Coronary artery (tissue), 2 donors: ENCODE measurements around the gene NBEAL1.
"Not testable (repeated sequence)": the region's sequence is repeated elsewhere in the genome, so short reads cannot be mapped to it uniquely, and the experiment has no call there.

Experiments used
- DNase-seq: peaks from one replicate; pipeline ENCODE4 v3.0.0-alpha.2; 2017; ENCODE audit warnings: low spot score
- H3K27ac ChIP-seq, 2 donors: fragments of 200-600 bp; sonication (generic); one replicate each; pipeline ENCODE4 v1.5.1; 2016 to 2019
- H3K4me3 ChIP-seq: fragments of 200-600 bp; sonication (generic); 2 replicates; pipeline ENCODE4 v1.5.1; 2016; ENCODE audit warnings: mild to moderate bottlenecking, moderate library complexity
- TF ChIP-seq, protein P1 (sequence below): fragments of 200-600 bp; sonication (generic); IDR thresholded peaks from one replicate; pipeline ENCODE4 v1.5.1; 2019; ENCODE audit warnings: antibody characterized with exemption

NBEAL1 gene

DNA sequence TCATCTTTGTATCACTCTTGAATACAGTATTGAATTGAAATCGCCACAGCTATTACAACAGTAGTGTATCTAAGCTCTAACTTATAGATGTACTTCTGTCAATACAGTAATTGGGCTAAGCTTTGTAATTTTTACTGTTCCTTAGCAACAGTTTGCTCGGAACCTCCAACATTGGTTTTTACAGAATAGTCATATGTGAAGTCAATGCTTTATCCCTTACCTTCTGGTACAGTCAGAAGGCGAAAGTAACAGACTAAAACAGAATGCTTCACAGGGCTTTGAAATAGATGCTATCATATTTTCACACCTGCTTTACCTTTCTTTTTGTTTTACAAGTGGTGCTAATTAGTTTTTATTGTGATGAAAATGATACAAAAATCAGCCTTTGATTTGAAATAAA is 177.3 kb downstream of the NBEAL1 start:
- Histone ChIP-seq H3K4me3 (no peak overlapping the region), H3K27ac (no peak overlapping the region)
- TF ChIP-seq, protein P1, sequence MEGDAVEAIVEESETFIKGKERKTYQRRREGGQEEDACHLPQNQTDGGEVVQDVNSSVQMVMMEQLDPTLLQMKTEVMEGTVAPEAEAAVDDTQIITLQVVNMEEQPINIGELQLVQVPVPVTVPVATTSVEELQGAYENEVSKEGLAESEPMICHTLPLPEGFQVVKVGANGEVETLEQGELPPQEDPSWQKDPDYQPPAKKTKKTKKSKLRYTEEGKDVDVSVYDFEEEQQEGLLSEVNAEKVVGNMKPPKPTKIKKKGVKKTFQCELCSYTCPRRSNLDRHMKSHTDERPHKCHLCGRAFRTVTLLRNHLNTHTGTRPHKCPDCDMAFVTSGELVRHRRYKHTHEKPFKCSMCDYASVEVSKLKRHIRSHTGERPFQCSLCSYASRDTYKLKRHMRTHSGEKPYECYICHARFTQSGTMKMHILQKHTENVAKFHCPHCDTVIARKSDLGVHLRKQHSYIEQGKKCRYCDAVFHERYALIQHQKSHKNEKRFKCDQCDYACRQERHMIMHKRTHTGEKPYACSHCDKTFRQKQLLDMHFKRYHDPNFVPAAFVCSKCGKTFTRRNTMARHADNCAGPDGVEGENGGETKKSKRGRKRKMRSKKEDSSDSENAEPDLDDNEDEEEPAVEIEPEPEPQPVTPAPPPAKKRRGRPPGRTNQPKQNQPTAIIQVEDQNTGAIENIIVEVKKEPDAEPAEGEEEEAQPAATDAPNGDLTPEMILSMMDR: no peak
- DNase-seq: no peak

DNA sequence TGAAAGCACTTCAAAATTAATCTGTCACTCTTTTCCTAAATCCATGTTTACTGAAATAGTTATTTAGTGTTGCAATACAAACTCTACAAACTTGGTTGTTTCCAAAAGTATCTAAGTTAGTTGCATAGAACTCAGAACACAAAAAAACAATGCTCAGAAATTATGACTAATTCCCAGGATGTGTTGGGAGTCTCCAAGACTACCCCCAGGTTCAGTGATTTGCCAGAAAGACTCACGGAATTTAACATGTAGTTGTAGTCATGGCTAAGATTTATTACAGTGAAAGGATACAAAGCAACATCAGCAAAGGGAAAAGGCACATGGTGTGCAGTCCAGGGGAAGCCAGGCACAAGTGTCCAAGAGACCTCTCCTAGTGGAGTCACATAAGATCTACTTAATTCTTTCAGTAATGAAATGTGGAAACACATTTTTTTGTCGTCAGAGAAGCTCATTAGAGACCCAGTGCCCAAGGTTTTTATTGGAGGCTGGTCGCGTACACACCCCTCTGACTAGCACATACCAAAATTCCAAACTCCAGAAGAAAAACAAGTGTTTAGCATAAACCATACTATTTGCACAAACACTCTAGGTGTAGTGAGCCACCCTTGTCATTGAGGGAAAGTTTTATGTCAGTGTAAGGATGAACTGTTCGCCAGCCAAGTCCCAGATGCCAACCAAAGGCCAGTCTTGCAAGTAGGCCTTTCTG is 180.8 kb downstream of the NBEAL1 start:
- Histone ChIP-seq H3K4me3 (no peak overlapping the region), H3K27ac (no peak overlapping the region)
- DNase-seq: no peak
- TF ChIP-seq, protein P1: no peak

DNA sequence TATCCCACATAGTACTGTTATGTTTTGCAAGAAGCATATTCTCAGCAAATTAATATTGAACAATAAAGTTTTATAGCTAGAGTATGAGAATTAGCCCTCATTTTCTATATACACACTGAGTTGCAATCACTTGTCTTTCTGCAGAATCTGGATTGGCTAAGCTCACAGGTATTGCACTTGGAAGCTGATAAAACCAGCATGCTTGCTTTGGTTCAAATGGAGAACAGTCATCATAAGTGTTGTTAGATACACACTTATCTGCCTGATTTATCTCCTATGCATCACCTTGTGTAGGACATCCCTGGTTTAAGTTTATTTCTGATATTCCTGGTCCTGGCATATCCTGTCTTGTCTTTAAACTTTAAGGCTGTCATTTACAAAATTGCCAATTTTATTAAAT is 186.2 kb downstream of the NBEAL1 start:
- no peak overlapping the region for H3K4me3 ChIP-seq
- H3K27ac ChIP-seq: no peak overlapping the region
- no peak for DNase-seq
- TF ChIP-seq, protein P1: no peak

DNA sequence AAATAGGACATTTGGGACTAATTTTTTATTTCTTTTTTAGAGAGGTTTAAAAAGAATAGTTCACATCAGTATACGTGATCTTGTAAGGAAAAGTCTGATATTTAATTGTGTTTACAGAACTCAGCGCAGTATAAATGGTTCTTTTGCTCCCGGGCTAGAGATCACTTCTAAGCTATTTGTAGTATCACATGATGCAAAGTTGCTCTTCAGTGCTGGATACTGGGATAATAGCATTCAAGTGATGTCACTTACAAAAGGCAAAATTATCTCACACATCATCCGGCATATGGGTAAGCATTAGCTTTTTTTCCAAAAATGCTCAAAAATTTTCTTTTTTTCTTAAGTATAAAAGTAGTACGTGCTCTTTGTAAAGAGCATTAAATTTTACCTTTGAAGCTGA is 186.8 kb downstream of the NBEAL1 start:
- TF ChIP-seq, protein P1: no peak
- Histone ChIP-seq H3K4me3 (no peak overlapping the region), H3K27ac (no peak overlapping the region)
- no peak for DNase-seq

DNA sequence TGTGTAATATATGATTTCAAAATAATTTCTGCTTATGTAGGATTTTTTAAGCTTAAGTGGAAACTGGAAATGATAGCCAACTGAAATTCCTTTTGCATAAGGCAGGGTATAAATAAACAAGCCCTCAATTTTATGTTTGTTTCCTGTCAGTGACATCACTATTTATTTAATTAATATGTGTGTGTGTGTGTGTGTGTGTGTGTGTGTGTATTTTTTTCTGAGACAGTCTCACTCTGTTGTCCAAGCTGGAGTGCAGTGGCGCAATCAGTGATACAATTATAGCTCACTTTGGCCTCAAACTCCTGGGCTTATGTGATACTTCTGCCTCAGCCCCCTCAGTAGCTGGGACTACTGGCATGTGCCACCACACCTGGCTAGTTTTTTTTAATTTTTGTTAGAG is 194.9 kb downstream of the NBEAL1 start:
- H3K27ac ChIP-seq: no peak overlapping the region
- DNase-seq: no peak
- no peak overlapping the region for H3K4me3 ChIP-seq
- TF ChIP-seq, protein P1: no peak

DNA sequence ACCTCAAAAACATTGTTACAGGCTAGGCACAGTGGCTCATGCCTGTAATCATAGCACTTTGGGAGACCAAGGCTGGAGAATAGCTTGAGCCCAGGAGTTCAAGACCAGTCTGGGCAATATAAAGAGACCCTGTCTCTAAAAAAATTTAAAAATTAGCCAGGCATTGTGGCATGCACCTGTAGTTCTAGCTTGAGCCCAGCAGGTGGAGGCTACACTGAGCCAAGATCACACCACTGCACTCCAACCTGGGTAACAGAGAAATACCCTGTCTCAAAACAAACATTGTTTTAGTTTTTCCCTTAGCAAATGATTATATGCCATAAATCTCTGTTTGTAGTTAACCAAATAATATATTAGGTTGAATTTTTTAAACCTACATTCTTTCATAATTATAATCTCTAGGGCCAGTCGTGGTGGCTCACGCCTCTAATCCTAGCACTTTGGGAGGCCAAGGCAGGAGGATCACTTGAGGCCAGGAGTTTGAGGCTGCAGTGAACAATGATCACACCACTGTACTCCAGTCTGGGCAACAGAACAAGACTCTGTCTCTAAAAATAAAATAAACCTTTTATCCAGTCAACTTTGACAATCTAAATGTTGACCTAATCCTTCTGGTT is 210.9 kb downstream of the NBEAL1 start:
- TF ChIP-seq, protein P1: peak; percentile 16
- no peak overlapping the region for H3K27ac ChIP-seq
- H3K4me3 ChIP-seq: no peak overlapping the region
- DNase-seq: no peak

DNA sequence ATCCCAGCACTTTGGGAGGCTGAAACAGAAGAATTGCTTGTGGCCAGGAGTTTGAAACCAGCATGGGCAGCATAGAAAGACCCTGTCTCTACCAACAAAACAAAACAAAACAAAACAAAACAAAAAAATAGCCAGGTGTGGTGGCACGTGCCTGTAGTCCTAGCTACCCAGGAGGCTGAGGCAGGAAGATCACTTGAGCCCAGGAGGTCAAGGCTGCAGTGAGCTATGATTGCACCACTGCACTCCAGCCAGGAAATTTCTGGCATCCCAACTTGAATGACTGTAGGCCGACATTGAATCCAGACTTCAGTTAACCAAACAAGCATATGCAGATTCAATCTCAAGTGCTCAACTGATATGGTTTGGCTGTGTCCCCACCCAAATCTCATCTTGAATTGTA is 215.0 kb downstream of the NBEAL1 start:
- H3K27ac ChIP-seq, H3K4me3 ChIP-seq, DNase-seq: not testable (repeated sequence)
